Bronchial epithelial cell (primary cell): ENCODE data around the gene COL20A1. TPM values are rescaled to one million over a fixed set of nuclear protein-coding genes. Genes with fewer than 3 reads are reported as not detected.

Source experiments
- DNase-seq: peaks from one replicate; pipeline ENCODE4 v3.0.0-alpha.2; 2010; ENCODE audit warnings: low read depth
- FAIRE-seq: peaks from 2 replicates; lab custom pipeline; 2011; peaks lifted over from hg19 to GRCh38; lab: Jason Lieb, UNC
- H3K27me3 ChIP-seq: 2 replicates; pipeline ENCODE4 v1.5.1; 2011; ENCODE audit warnings: low read length; ENCODE audit not compliant: control insufficient read depth, insufficient read depth
- H3K36me3 ChIP-seq: 2 replicates; pipeline ENCODE4 v1.5.1; 2011; ENCODE audit warnings: low read length; ENCODE audit not compliant: control insufficient read depth, insufficient read depth
- H3K4me3 ChIP-seq: 2 replicates; pipeline ENCODE4 v1.5.1; 2011; ENCODE audit warnings: mild to moderate bottlenecking, low read depth, low read length, control low read depth
- CTCF ChIP-seq: IDR thresholded peaks from 2 replicates; pipeline ENCODE4 v1.5.1; 2011; ENCODE audit warnings: mild to moderate bottlenecking, moderate library complexity, low read length, control low read depth, inconsistent platforms; ENCODE audit not compliant: insufficient read depth, severe bottlenecking
- total RNA-seq: library from RNA; depleted of rRNA; stranded (reverse); fragments of >200 nt; gene quantifications from 2 replicates; pipeline ENCODE4 v1.2.1, GENCODE V29; 2014

The COL20A1 gene
- total RNA-seq, 1 donor from 2014 or later, result not detected

DNA sequence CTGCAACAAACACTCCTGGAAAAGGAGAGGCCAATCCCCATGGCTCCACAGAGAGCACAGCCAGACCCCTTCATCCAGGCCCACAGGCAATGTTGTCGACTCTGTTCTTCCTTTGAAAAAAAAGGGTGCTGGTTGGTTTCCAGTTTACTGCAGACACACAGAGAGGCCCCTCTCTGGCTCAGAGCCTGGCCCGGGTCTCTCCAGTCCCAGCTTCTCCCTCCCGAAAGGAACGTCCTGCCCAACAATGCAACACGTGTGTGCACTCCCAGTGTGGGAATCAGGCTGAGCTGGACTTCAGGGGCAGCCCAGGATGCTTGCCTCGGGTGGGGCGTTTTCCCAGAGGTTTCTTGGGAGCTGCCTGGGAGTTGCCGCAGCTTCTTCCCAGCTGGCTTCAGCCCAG is 34.2 kb upstream of the COL20A1 start:
- no peak for DNase-seq
- no peak for TF ChIP-seq CTCF
- Histone ChIP-seq H3K4me3 (no peak overlapping the region), H3K27me3 (peaks cover 13% of the 10 kb centered on the region), H3K36me3 (no peaks in the 10 kb centered on the region)
- FAIRE-seq, result no peak

- Histone ChIP-seq H3K27me3 (peaks cover 11% of the 10 kb centered on the region), H3K36me3 (no peaks in the 10 kb centered on the region), H3K4me3 (no peak overlapping the region)
- FAIRE-seq (no peak), DNase-seq (no peak)
- no peak for TF ChIP-seq CTCF
Measured at GRCh38 chr20:63259734-63260460, 33.1 kb upstream of the COL20A1 start.

GRCh38 chr20:63260521-63260920 is 32.5 kb upstream of the COL20A1 start:
- Histone ChIP-seq H3K27me3 (peaks cover 8% of the 10 kb centered on the region), H3K36me3 (no peaks in the 10 kb centered on the region), H3K4me3 (no peak overlapping the region)
- DNase-seq (no peak), FAIRE-seq (no peak)
- no peak for TF ChIP-seq CTCF

DNA sequence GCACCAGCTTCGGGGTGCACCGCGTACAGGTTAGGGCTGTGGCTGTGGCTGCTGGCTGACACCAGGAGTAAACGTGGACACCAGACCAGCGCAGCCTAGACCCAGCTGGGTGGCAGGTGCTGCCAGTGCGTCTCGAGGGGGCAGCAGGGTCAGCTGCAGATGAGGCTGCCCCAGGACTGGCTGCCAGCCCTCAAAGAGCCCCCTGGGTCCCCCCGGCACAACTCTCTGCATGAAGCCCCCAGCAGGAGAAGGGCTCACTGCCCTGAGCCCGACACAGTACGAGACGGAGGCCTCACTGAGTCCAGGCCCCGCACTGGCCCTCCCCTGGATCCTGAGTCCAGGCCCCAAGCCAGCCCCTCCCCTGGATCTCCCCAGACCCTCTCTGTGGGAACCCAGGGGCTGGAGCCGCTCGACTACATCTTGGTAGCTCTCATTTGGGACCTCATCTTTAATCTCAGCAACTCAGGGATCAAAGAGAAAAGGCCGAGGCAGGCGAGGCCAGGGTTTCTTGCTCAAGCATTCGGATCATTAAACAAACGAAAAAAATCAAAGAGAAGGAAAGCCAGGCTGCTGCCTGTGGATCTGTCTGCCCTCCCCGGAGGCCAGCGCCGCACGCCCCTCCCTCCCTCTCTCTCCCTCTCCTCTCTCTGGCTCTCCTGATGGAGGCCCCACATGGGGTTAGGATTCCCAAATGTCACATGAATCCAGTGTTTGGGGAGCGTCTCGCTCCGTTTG is 31.8 kb upstream of the COL20A1 start:
- no peak for FAIRE-seq
- TF ChIP-seq CTCF, result no peak
- peaks cover 8% of the 10 kb centered on the region for H3K27me3 ChIP-seq
- no peak overlapping the region for H3K4me3 ChIP-seq
- H3K36me3 ChIP-seq, result no peaks in the 10 kb centered on the region
- no peak for DNase-seq

GRCh38 chr20:63261795-63262528 is 31.0 kb upstream of the COL20A1 start:
- Histone ChIP-seq H3K27me3 (peaks cover 8% of the 10 kb centered on the region), H3K36me3 (no peaks in the 10 kb centered on the region), H3K4me3 (no peak overlapping the region)
- TF ChIP-seq CTCF, result no peak
- FAIRE-seq (no peak), DNase-seq (no peak)
